SH-SY5Y (cell line): ENCODE results near the gene KSR1.

Experiments used
- GATA2 ChIP-seq: IDR thresholded peaks from 2 replicates; pipeline ENCODE4 v1.6.1; 2011; ENCODE audit warnings: mild to moderate bottlenecking, low read depth, low read length
- GATA3 ChIP-seq: IDR thresholded peaks from 2 replicates; pipeline ENCODE4 v1.6.1; 2011; ENCODE audit warnings: low read depth, mild to moderate bottlenecking, low read length, moderate library complexity

DNA sequence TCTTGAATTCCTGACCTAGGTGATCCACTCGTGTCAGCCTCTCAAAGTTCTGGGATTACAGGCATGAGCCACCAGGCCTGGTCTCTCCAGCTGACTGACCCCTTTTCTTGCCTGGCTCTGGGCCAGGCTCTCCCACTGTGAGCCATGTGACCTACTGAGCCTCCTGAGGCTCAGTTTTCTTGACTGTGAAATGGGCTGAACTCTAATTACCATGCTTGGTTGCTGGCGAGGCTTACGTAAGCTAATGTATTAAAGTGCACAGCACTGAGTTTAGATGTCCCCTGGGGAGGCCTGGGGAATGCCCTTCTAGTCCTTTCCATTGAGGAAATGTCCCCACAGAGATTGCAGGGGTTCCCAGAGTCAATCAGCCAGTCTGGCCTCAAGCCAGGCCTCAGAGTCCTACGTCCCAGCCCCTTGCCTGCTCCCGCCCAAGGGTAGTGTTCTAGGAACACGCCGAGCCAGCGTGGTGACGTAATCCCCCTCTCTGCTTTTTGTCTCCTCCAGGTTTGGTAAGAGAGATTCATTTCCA, 129.0 kb downstream of the KSR1 start:
- TF ChIP-seq GATA2: no peak
- TF ChIP-seq GATA3: no peak
